ENCODE data around the gene MAP1LC3C.
A peak's percentile ranks its signal among the peaks of the same experiment; 100 is the strongest.

The MAP1LC3C gene

GRCh38 chr1:241999026-241999425, at the start of gene MAP1LC3C:
Gene MAP1LC3C (minus strand): TSS chr1:241999098. CDS start chr1:241999008, 90 bp downstream.
- no peak for DNase-seq

- DNase-seq, result no peak
These were observed 44.3 kb upstream of the MAP1LC3C start for GRCh38 chr1:242043165-242043564.

GRCh38 chr1:242034392-242034791, 35.5 kb upstream of the MAP1LC3C start:
- no peak for DNase-seq

DNA sequence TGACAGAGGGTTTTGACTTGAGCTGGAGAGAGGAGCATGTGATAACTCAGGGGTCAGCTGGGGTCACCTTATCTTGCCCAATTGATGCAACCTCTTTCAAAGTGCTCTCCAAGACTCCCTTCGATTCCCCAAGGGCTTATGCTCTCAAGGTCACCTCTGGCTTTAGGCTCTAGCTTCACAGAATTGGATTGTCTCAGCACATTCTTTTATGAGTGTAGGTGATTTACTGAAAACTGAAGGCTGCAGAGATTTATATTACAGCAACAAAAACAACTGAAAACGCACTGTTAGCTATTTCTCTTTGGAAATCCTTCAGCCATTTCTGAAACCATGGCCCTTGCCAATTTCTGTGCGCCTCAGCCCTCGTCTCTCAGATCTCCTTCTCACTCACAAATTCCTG, 34.5 kb upstream of the MAP1LC3C start:
- no peak for DNase-seq

- no peak for DNase-seq
These were observed 31.2 kb upstream of the MAP1LC3C start for GRCh38 chr1:242030071-242030470.

- DNase-seq, result no peak
These were observed 26.8 kb upstream of the MAP1LC3C start for GRCh38 chr1:242025681-242026080.

DNA sequence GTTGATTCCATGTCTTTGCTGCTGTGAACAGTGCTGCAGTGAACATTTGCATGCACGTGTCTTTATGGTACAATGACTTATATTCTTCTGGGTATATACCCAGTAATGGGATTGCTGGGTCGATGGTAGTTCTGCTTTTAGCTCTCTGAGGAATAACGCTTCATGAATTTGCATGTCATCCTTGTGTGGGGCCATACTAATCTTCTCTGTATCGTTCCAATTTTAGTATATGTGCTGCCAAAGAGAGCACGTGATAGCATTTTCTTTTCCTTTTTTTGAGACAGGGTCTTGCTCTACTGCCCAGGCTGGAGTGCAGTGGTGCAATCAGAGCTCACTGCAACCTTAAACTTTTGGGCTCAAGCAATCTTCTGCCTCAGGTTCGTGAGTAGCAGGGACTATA, 24.9 kb upstream of the MAP1LC3C start:
- DNase-seq, result no peak

DNA sequence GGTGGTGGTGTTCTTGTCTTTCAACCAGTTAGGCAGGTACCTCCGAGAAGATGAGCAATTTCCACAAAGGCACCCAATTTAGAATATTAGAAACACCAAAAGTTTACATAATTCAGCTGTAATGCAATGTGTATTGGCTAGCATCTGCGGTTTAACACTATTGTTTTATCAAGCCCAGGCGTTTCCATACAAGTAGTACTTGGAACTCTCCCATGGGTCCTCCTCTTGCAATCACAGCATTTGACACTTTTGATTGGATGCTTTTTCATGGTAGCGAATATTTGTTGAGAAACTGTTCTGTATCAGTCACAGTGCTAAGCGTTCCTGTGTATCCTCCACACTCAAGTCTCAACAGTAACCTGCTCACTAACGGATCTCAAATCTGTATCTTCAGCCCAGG, 20.1 kb upstream of the MAP1LC3C start:
- DNase-seq, result no peak

DNA sequence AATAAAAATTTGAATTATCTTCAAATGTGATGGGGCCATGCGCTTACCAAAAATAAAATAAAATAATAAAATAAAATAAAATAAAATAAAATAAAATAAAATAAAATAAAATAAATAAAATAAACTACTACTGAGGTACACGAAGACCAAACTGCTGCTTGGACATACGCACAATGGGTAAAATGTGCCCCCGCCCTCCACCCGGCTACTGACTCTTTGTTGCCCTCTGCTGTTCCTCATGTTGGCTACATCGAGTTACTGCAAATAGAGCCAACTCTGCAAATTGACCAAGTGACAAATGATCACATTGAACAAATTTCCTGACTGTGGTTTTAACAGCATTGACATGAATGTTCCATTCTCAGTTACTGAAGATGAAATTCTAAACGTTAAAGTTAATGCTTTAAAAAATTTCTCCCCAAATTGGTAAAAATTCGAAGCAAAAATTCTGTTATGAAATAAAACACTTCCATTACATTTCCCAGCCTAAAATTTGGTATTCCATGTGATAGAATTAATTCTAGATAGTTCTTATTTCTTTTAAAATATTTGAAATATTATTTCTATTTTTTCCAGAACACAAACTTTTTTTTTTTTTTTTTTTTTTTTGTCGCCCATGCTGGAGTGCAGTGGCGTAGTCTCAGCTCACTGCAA, 18.8 kb upstream of the MAP1LC3C start:
- peak; percentile 1 for DNase-seq

DNA sequence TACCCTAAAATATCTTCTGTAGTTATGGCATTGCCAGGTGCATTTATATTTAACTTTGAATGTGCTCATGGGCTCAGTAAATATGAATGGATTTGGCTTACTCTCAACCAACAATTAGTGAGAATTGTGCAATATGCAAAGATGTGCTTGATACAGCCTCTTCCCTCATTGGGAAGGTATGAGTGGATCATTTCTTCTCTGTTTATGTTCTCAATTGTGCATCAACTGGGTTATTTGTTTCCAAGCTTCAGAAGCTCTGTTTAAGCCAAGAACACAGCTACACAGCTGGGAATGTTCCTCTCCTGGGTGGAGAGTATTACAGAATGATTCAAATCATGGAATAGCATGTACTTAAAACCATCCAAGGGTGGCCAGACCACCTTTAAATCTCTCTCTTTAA, 17.6 kb upstream of the MAP1LC3C start:
- no peak for DNase-seq

GRCh38 chr1:242011894-242012660, 13.2 kb upstream of the MAP1LC3C start:
- DNase-seq, result no peak

- DNase-seq, result no peak
These were observed 10.1 kb upstream of the MAP1LC3C start for GRCh38 chr1:242008826-242009495.

DNA sequence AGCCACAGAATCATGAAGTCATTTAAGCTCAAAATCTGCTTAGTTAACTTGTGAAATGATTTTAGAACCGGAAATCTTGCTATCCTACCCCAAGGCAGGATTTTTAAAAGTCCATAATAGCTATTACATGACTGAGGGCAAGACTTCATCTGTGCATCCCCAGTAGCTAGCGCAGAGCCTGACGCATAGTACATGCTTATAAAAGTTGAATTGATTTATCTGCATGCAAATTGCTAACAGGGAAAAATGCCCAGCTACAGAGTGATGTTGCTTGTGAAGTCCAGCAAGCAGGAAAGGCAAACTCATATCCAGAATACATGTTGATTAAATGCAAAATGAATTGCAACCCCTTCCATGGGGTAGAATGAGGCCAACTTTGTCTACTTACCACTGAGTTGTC, 8.1 kb upstream of the MAP1LC3C start:
- no peak for DNase-seq

GRCh38 chr1:242005866-242006535, 7.1 kb upstream of the MAP1LC3C start:
- DNase-seq, result no peak

DNA sequence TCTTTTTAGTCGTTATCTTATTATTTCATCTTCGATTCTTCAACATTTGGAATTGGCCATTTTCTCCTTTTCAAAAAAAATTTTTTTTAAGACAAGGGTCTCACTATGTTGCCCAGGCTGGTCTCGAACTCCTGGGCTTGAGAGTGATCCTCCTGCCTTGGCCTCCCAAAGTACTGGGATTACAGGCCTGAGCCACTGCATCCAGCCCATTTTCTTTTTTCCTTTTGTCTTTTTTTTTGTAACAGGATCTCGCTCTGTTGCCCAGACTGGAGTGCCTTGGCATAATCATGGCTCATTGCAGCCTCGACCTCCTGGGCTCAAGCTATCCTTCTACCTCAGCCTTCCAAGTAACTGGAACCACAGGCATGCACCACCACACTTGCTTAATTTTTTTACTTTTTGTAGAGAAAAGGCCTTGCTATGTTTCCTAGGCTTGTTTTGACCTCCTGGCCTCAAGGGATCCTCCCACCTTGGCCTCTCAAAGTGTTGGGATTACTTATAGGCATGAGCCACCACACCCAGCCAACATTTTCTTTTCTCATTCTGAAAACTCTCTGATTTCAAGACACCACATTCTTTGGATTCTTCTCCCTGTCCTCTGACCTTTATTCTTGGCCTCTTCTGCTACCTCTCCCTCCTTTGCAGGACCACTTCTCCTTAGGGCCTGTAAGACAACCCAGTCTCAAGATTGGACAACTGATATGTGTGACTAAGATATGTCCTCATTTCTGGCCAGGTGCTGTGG, 6.0 kb upstream of the MAP1LC3C start:
- no peak for DNase-seq

- no peak for DNase-seq
These were observed 3.6 kb upstream of the MAP1LC3C start for GRCh38 chr1:242002510-242002909.

- no peak for DNase-seq
These were observed 3.2 kb upstream of the MAP1LC3C start for GRCh38 chr1:242002072-242002471.

DNA sequence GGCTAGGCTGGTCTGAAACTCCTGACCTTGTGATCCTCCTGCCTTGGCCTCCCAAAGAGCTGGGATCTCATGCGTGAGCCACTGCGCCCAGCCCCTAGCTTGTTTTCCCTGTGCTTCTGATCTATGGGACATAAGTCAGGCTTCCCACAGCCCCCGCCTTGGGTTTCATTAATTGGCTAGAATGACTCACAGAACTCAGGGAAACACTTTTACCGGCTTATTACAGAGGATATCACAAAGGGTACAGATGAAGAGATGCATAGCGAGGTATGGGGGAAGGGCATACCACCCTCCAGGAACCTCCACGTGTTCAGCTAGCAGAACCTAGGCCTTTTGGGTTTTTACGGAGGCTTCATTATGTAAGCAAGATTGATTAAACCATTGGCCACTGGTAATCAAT, 1.5 kb upstream of the MAP1LC3C start:
- DNase-seq, result no peak

DNA sequence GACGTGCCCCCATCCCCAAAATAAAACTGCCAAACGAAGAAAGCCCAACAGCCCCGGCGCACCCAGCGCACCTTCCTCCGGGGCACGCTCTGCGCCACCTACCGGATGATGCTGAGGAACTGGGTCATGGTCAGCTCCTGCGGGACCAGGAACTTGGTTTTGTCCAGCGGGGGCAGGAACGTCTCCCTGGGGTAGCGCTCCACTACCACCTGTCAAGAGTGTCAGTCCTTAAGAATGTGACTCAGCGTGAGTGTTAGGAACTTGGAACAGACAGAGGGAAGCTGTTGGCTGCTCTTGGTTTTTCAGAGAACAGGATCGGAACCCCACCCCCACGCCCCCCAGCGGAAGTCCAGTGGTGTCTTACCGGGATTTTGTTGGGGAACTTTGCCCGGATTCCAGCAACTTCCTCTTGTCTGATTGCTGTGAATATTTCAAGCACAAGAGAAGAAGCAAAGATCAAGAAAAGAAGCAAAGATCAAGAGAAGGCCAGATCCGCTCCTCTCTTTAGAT, 431 bp downstream of the MAP1LC3C start:
- no peak for DNase-seq

DNA sequence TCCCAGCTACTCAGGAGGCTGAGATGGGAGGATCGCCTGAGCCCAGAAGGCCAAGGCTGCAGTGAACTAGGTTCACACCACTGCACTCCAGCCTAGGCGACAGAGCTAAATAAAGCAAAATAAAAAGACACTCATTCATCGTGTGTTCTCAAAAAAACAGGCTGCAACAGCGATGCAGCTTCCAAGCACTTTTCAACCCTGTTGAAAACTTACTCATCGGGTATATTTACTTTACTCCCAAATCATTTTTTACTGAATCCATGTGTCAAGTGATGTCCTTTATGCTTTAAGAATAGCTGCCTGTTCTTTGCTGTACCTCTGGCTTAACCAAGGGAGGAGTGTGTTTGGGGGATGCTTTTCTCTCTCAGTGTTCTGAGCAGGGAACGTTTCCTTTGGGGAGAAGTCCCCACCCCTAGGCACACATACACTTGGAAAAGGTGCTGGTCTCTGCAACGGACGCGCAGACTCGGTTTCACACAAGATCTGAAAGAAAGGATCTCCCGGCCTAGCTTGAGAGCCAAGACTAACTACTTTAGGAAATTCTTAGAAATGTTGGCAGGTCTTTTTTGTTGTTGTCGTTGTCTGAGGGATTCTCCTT, 1.4 kb downstream of the MAP1LC3C start:
- DNase-seq, result no peak

- no peak for DNase-seq
These were observed 4.7 kb downstream of the MAP1LC3C start for GRCh38 chr1:241994171-241994570.

- no peak for DNase-seq
These were observed 6.2 kb downstream of the MAP1LC3C start for GRCh38 chr1:241992734-241993133.
